ENCODE data around the gene SLC15A5.

SLC15A5 gene, protein sequence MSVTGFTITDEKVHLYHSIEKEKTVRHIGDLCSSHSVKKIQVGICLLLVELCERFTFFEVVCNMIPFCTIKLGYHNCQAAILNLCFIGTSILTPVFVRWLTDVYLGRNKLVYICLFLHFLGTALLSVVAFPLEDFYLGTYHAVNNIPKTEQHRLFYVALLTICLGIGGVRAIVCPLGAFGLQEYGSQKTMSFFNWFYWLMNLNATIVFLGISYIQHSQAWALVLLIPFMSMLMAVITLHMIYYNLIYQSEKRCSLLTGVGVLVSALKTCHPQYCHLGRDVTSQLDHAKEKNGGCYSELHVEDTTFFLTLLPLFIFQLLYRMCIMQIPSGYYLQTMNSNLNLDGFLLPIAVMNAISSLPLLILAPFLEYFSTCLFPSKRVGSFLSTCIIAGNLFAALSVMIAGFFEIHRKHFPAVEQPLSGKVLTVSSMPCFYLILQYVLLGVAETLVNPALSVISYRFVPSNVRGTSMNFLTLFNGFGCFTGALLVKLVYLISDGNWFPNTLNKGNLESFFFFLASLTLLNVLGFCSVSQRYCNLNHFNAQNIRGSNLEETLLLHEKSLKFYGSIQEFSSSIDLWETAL

DNA sequence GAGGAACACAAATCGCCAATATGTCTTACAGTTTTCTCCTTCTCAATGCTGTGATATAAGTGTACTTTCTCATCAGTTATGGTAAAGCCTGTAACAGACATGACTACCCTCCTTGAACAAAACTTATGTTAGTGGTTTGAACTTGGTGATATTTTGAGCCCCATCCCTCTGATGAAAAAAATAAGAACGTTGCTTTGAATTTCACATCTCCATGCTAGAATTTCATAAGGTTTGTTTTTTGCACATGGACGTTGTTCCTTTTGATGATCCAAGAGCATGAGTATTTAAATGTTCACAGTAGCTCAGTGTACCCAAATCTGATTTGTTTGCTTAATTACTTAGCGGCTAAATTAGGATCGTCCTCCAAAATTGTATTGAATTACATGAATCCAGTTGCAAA lies at the start of gene SLC15A5:
Gene SLC15A5, minus strand, starts transcription at position 101 of the 400 bp plus-strand sequence. Its CDS starts 0 bp downstream, at position 101.
- TF ChIP-seq, protein P1, sequence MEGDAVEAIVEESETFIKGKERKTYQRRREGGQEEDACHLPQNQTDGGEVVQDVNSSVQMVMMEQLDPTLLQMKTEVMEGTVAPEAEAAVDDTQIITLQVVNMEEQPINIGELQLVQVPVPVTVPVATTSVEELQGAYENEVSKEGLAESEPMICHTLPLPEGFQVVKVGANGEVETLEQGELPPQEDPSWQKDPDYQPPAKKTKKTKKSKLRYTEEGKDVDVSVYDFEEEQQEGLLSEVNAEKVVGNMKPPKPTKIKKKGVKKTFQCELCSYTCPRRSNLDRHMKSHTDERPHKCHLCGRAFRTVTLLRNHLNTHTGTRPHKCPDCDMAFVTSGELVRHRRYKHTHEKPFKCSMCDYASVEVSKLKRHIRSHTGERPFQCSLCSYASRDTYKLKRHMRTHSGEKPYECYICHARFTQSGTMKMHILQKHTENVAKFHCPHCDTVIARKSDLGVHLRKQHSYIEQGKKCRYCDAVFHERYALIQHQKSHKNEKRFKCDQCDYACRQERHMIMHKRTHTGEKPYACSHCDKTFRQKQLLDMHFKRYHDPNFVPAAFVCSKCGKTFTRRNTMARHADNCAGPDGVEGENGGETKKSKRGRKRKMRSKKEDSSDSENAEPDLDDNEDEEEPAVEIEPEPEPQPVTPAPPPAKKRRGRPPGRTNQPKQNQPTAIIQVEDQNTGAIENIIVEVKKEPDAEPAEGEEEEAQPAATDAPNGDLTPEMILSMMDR (IDR thresholded peaks at IDR 0.05; ENCODE audit: borderline replicate concordance, insufficient read depth, low read depth, low read length): no peak

DNA sequence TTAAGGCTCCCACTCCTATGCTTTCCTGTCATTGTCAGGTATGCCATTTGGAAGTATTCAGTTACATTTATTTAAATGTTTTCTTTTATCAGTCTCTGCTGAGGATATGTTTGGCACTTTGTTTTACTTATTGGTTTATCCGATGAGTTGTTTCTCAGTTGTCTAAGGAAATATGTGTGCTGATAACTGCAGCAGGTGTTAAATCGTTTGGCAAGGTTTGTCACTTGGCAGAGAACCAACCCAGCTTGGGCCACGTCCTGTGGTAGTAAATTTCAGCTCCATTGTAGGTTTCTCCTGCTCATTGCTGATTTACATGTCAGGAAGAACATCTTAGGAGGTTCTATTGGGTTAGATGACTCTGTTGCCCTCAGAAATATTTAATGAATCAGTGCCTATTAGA lies 47.9 kb upstream of the SLC15A5 start:
- TF ChIP-seq, protein P1 (IDR thresholded peaks at IDR 0.05; ENCODE audit: borderline replicate concordance, insufficient read depth, low read depth, low read length): no peak
- H3K4me3 ChIP-seq (ENCODE audit: low read depth, low read length): no peak overlapping the region

More for the DNA sequence above, at the start of gene SLC15A5:
- H3K4me3 ChIP-seq (ENCODE audit: low read depth, low read length): no peak within 1 kb of the TSS

DNA sequence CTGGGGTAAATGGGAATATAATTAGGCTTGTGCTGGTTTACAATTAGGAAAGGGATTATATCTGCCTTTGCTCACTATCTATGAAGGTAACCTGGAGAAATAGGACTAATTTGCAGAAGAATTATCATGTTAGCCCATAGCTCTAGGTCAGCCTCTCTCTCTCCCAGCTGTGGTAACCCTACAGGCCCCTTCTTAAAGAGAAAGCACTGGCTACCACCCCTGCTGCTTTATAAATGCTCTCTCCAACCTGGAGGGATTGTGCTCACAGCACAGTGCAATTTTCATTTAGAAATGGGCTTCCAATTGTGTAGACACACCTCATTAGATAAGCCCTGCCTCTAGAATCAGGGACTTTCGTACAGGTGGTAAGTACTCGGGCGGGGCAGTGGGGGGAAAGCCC lies 47.3 kb upstream of the SLC15A5 start:
- TF ChIP-seq, protein P1 (IDR thresholded peaks at IDR 0.05; ENCODE audit: borderline replicate concordance, insufficient read depth, low read depth, low read length): no peak

DNA sequence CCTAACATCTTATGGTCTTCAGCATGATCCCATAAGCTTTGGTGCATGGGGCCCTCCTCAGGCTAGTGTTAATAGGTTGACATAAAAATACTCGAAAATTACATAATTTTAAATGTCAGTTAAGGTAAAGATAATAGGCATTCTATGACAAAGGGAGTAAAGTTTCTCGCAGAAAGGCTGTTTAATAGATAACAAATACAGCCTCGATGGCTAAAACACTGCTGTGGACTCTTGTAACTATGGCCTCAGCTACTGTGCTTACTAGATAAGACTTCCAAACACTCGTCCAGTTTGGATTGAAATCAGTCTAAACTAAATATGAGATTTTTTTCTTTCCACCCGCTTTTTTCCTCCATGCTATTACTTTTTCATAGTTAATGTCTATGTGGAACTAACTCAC lies 46.8 kb upstream of the SLC15A5 start:
- H3K4me3 ChIP-seq (ENCODE audit: low read depth, low read length): no peak overlapping the region
- TF ChIP-seq, protein P1 (IDR thresholded peaks at IDR 0.05; ENCODE audit: borderline replicate concordance, insufficient read depth, low read depth, low read length): no peak

More for the DNA sequence above, 47.3 kb upstream of the SLC15A5 start:
- no peak overlapping the region for H3K4me3 ChIP-seq (ENCODE audit: low read depth, low read length)

DNA sequence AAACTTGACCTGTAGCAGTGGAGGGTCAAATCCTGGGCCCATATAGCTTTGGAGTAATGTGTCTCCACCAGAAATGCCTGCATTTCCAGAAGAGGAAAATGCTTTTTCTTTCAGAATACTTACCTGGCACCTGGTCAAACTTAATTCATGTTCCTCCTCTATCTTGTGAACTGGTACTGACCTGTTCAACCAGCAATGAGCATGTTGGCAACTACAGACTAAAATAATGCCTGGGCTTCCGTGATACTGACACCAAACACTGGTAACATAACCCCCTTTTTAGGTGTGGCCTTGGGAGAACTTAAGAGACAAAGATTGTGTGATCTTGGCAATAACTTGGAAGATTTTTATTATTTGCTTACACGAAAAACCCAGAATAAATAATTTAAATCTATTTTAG lies 46.2 kb upstream of the SLC15A5 start:
- TF ChIP-seq, protein P1 (IDR thresholded peaks at IDR 0.05; ENCODE audit: borderline replicate concordance, insufficient read depth, low read depth, low read length): no peak
- H3K4me3 ChIP-seq (ENCODE audit: low read depth, low read length): no peak overlapping the region

DNA sequence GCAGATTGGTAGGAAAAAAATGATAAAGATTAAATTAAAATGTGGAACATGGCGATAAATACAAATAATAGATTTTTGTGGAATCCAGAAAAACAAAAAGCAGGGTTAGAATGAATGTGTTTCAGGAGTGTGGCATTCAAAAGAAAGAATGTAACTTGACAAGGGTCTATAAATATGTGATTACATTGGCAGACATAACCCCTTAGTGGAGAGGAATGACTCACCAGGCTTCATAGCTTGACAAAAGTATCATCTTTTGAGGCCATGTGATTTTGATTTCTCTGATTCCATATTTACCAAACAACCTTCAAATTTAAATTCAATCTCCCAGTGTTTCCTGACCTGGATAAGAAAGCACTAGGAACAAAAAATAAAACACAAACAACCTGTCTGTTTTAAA lies 45.5 kb upstream of the SLC15A5 start:
- no peak overlapping the region for H3K4me3 ChIP-seq (ENCODE audit: low read depth, low read length)
- TF ChIP-seq, protein P1 (IDR thresholded peaks at IDR 0.05; ENCODE audit: borderline replicate concordance, insufficient read depth, low read depth, low read length): no peak

DNA sequence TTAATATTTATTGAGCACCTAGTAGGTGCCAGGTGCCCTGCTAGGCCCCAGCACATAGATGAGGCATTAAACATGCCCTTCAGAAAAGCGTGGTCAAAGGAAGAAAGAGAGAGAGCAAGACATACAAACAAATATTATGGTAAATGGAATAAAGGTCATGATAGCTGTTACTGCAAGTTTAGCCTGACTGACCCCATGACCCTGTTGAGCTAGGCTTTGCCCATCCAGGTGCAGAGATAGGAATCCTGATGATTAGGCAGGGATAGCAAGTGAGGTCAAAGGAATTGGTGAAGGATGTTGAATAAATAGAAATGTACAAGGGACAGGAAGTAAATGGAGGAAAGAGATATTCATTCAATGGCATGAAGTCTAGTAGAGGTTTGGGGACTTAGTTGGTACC lies 33.4 kb upstream of the SLC15A5 start:
- TF ChIP-seq, protein P1 (IDR thresholded peaks at IDR 0.05; ENCODE audit: borderline replicate concordance, insufficient read depth, low read depth, low read length): no peak

More for the DNA sequence above, 33.4 kb upstream of the SLC15A5 start:
- no peak overlapping the region for H3K4me3 ChIP-seq (ENCODE audit: low read depth, low read length)
